H9 (cell line): Measurements from ENCODE around the gene ACTA1. TPM values are rescaled to one million over a fixed set of nuclear protein-coding genes. Genes with fewer than 3 reads are reported as not detected.

Experiments used
- DNase-seq: peaks from one replicate; pipeline ENCODE4 v3.0.0-alpha.2; 2017
- H2AFZ ChIP-seq: one replicate; pipeline ENCODE4 v1.6.1; 2013; ENCODE audit warnings: mild to moderate bottlenecking, low read length, control low read depth, moderate library complexity
- H2AK5ac ChIP-seq: 2 replicates; pipeline ENCODE4 v1.6.1; 2013; ENCODE audit warnings: low read length, control low read depth, mixed read lengths; ENCODE audit not compliant: insufficient read length
- H2BK120ac ChIP-seq: one replicate; pipeline ENCODE4 v1.6.1; 2013; ENCODE audit warnings: low read depth, mild to moderate bottlenecking, low read length, control low read depth, inconsistent platforms; ENCODE audit not compliant: poor library complexity, severe bottlenecking
- H2BK12ac ChIP-seq: 2 replicates; pipeline ENCODE4 v1.6.1; 2013; ENCODE audit warnings: low read length, control low read depth, mixed read lengths, low read depth; ENCODE audit not compliant: insufficient read length
- H2BK15ac ChIP-seq: 2 replicates; pipeline ENCODE4 v1.6.1; 2013; ENCODE audit warnings: low read depth, low read length, control low read depth
- H2BK20ac ChIP-seq: one replicate; pipeline ENCODE4 v1.6.1; 2013; ENCODE audit warnings: low read depth, mild to moderate bottlenecking, low read length, control low read depth, inconsistent platforms; ENCODE audit not compliant: poor library complexity, severe bottlenecking
- H2BK5ac ChIP-seq: 2 replicates; pipeline ENCODE4 v1.6.1; 2013; ENCODE audit warnings: low read length, control low read depth, mixed read lengths; ENCODE audit not compliant: insufficient read length
- H3K14ac ChIP-seq: 2 replicates; pipeline ENCODE4 v1.6.1; 2013; ENCODE audit warnings: low read length, control low read depth; ENCODE audit not compliant: insufficient read depth
- H3K18ac ChIP-seq: 2 replicates; pipeline ENCODE4 v1.6.1; 2013; ENCODE audit warnings: low read depth, mild to moderate bottlenecking, mixed read lengths, low read length, control low read depth; ENCODE audit not compliant: insufficient read length
- H3K23ac ChIP-seq: 2 replicates; pipeline ENCODE4 v1.6.1; 2013; ENCODE audit warnings: low read length, control low read depth, mixed read lengths, low read depth; ENCODE audit not compliant: insufficient read length
- H3K23me2 ChIP-seq: 2 replicates; pipeline ENCODE4 v1.6.1; 2013; ENCODE audit warnings: low read depth, mild to moderate bottlenecking, mixed read lengths, low read length, control low read depth; ENCODE audit not compliant: insufficient read length, poor library complexity, severe bottlenecking
- H3K27ac ChIP-seq: 2 replicates; pipeline ENCODE4 v1.5.1; 2013; ENCODE audit warnings: low read length, control low read depth, mixed read lengths, low read depth; ENCODE audit not compliant: insufficient read length
- H3K27me3 ChIP-seq: 2 replicates; pipeline ENCODE4 v1.6.1; 2013; ENCODE audit warnings: low read length, control low read depth, inconsistent platforms; ENCODE audit not compliant: insufficient read depth
- H3K4ac ChIP-seq: 2 replicates; pipeline ENCODE4 v1.6.1; 2013; ENCODE audit warnings: low read depth, mild to moderate bottlenecking, control low read depth, inconsistent platforms, low read length, moderate library complexity
- H3K4me1 ChIP-seq: 2 replicates; pipeline ENCODE4 v1.6.1; 2013; ENCODE audit warnings: low read length, control low read depth, inconsistent platforms; ENCODE audit not compliant: insufficient read depth
- H3K4me2 ChIP-seq: 2 replicates; pipeline ENCODE4 v1.6.1; 2013; ENCODE audit warnings: low read length, control low read depth, mixed read lengths; ENCODE audit not compliant: insufficient read length, insufficient read depth
- H3K56ac ChIP-seq: 2 replicates; pipeline ENCODE4 v1.6.1; 2013; ENCODE audit warnings: low read depth, mild to moderate bottlenecking, mixed read lengths, low read length, control low read depth; ENCODE audit not compliant: insufficient read length
- H3K79me1 ChIP-seq: 2 replicates; pipeline ENCODE4 v1.6.1; 2013; ENCODE audit warnings: low read depth, mild to moderate bottlenecking, moderate library complexity, low read length, control low read depth, inconsistent platforms; ENCODE audit not compliant: insufficient read depth, poor library complexity, severe bottlenecking
- H3K79me2 ChIP-seq: 2 replicates; pipeline ENCODE4 v1.6.1; 2013; ENCODE audit warnings: low read length, control low read depth, inconsistent platforms; ENCODE audit not compliant: insufficient read depth
- H3K9ac ChIP-seq: 2 replicates; pipeline ENCODE4 v1.6.1; 2013; ENCODE audit warnings: low read length, control low read depth, mixed read lengths; ENCODE audit not compliant: insufficient read length; ENCODE audit errors: extremely low read depth
- H3K9me3 ChIP-seq: one replicate; pipeline ENCODE4 v1.6.1; 2013; ENCODE audit warnings: low read depth, low read length, inconsistent platforms; ENCODE audit not compliant: control insufficient read depth
- H3T11ph ChIP-seq: one replicate; pipeline ENCODE4 v1.6.1; 2013; ENCODE audit warnings: mild to moderate bottlenecking, low read length, control low read depth, inconsistent platforms
- H4K20me1 ChIP-seq: one replicate; pipeline ENCODE4 v1.6.1; 2013; ENCODE audit not compliant: control insufficient read depth, insufficient read length, insufficient read depth
- H4K5ac ChIP-seq: 2 replicates; pipeline ENCODE4 v1.6.1; 2013; ENCODE audit warnings: low read depth, mild to moderate bottlenecking, mixed read lengths, low read length, control low read depth; ENCODE audit not compliant: insufficient read length
- H4K8ac ChIP-seq: replicated peaks from 2 replicates; pipeline ENCODE4 v1.6.1; 2013; ENCODE audit warnings: low read length, control low read depth, mixed read lengths, low read depth; ENCODE audit not compliant: insufficient read length
- H4K91ac ChIP-seq: 2 replicates; pipeline ENCODE4 v1.6.1; 2013; ENCODE audit warnings: low read depth, mild to moderate bottlenecking, moderate library complexity, mixed read lengths, low read length, control low read depth; ENCODE audit not compliant: insufficient read length
- H3K27ac Mint-ChIP-seq, 3 experiments: 2 replicates in 2 of 3; 3 replicates in 1 of 3; pipeline ENCODE4 v1.8.0; 2020 to 2021; ENCODE audit warnings: mixed read lengths in 3 of 3, mild to moderate bottlenecking in 1 of 3, moderate library complexity in 1 of 3
- H3K27me3 Mint-ChIP-seq: 2 replicates; pipeline ENCODE4 v1.8.0; 2021; ENCODE audit warnings: low read depth, mild to moderate bottlenecking, moderate library complexity, mixed read lengths
- H3K36me3 Mint-ChIP-seq, 3 experiments: 2 replicates in 2 of 3; 3 replicates in 1 of 3; pipeline ENCODE4 v1.8.0; 2020 to 2021; ENCODE audit warnings: low read depth in 3 of 3, mixed read lengths in 3 of 3; ENCODE audit not compliant: insufficient read depth in 1 of 3
- H3K4me1 Mint-ChIP-seq, 2 experiments: 2 replicates each; pipeline ENCODE4 v1.8.0; 2020; ENCODE audit warnings: mixed read lengths in 2 of 2
- H3K4me3 Mint-ChIP-seq, 2 experiments: 2 replicates in 1 of 2; 3 replicates in 1 of 2; pipeline ENCODE4 v1.8.0; 2020 to 2021; ENCODE audit warnings: mild to moderate bottlenecking in 2 of 2, mixed read lengths in 2 of 2, moderate library complexity in 1 of 2
- H3K9me3 Mint-ChIP-seq, 2 experiments: 2 replicates in 1 of 2; 3 replicates in 1 of 2; pipeline ENCODE4 v1.8.0; 2020; ENCODE audit warnings: mild to moderate bottlenecking in 2 of 2, mixed read lengths in 2 of 2, moderate library complexity in 1 of 2
- CTCF ChIP-seq: fragments of 200-600 bp; sonication (generic); conservative IDR thresholded peaks from 3 replicates; pipeline ENCODE4 v1.8.0; 2021; ENCODE audit warnings: antibody characterized with exemption, mild to moderate bottlenecking
- WGBS: extraction: QIAGEN DNeasy Blood & Tissue Kit; methylation state at CpG from one replicate; pipeline ENCODE4 v1.1.7; 2013; ENCODE audit warnings: missing lambda C conversion rate, low lambda C conversion rate, mixed read lengths; ENCODE audit not compliant: insufficient read length; ENCODE audit errors: extremely low coverage; 5-methylcytosine and 5-hydroxymethylcytosine counted together
- total RNA-seq: library from RNA; stranded (reverse); gene quantifications from 2 replicates; pipeline ENCODE4 v1.2.1, GENCODE V29; 2021

Gene ACTA1
- total RNA-seq, 1 experiment from 2014 or later, result 48.5 TPM

GRCh38 chr1:229447809-229448252, 13.9 kb upstream of the ACTA1 start:
- WGBS, result no CpG with 5 or more reads among the region's 11 CpGs
- peaks cover 0 to 2% of the 10 kb centered on the region in 2 experiments; a peak in 1 of 4 replicates for H3K4me1 Mint-ChIP-seq
- no peak overlapping the region; a peak in 1 of 7 replicates for H3K27ac Mint-ChIP-seq
- no peaks in the 10 kb centered on the region for H3K27me3 ChIP-seq
- H3K9ac ChIP-seq, result no peak overlapping the region
- no peak overlapping the region for H3K4me3 Mint-ChIP-seq
- H3K79me2 ChIP-seq, result no peaks in the 10 kb centered on the region
- no peak overlapping the region for H3K4ac ChIP-seq
- no peaks in the 10 kb centered on the region for H3K9me3 ChIP-seq
- no peak overlapping the region for H3K18ac ChIP-seq
- no peaks in the 10 kb centered on the region for H3K27me3 Mint-ChIP-seq
- no peaks in the 10 kb centered on the region for H4K20me1 ChIP-seq
- no peak overlapping the region for H2AFZ ChIP-seq
- no peak overlapping the region for H4K5ac ChIP-seq
- H3K56ac ChIP-seq, result no peak overlapping the region
- TF ChIP-seq CTCF, result no peak
- no peak for DNase-seq
- H2BK15ac ChIP-seq, result no peak overlapping the region
- H3T11ph ChIP-seq, result no peak overlapping the region
- H3K23ac ChIP-seq, result no peak overlapping the region
- no peaks in the 10 kb centered on the region for H3K79me1 ChIP-seq
- H2BK120ac ChIP-seq, result no peak overlapping the region
- no peak overlapping the region for H3K27ac ChIP-seq
- no peaks in the 10 kb centered on the region for H3K9me3 Mint-ChIP-seq
- H2AK5ac ChIP-seq, result no peak overlapping the region
- no peak overlapping the region for H3K4me2 ChIP-seq
- peaks cover 12 to 60% (median 34%) of the 10 kb centered on the region in 3 experiments; a peak in 6 of 7 replicates for H3K36me3 Mint-ChIP-seq
- H3K14ac ChIP-seq, result no peak overlapping the region
- H2BK5ac ChIP-seq, result no peak overlapping the region
- H3K23me2 ChIP-seq, result no peaks in the 10 kb centered on the region
- H2BK20ac ChIP-seq, result no peak overlapping the region
- no peak overlapping the region for H4K91ac ChIP-seq
- H2BK12ac ChIP-seq, result no peak overlapping the region
- no peak overlapping the region for H4K8ac ChIP-seq
- H3K4me1 ChIP-seq, result no peaks in the 10 kb centered on the region
